Left ventricle myocardium inferior (tissue), 1 donor: ENCODE measurements around the gene GNPDA1. TPM values are rescaled to one million over a fixed set of nuclear protein-coding genes. Genes with fewer than 3 reads are reported as not detected.

Experiments
- DNase-seq: peaks from one replicate; pipeline ENCODE4 v3.0.0-alpha.2; 2020
- H3K27ac ChIP-seq: fragments of 200-600 bp; replicated peaks from 2 replicates; pipeline ENCODE4 v1.8.0; 2021
- H3K27me3 ChIP-seq: fragments of 200-600 bp; 2 replicates; pipeline ENCODE4 v1.8.0; 2021; ENCODE audit warnings: low read depth
- H3K36me3 ChIP-seq: fragments of 200-600 bp; 2 replicates; pipeline ENCODE4 v1.8.0; 2021
- H3K4me1 ChIP-seq: fragments of 200-600 bp; 2 replicates; pipeline ENCODE4 v1.8.0; 2021
- H3K4me3 ChIP-seq: fragments of 200-600 bp; 2 replicates; pipeline ENCODE4 v1.8.0; 2021; ENCODE audit warnings: mild to moderate bottlenecking, moderate library complexity
- H3K9me3 ChIP-seq: fragments of 200-600 bp; replicated peaks from 2 replicates; pipeline ENCODE4 v1.8.0; 2021
- intact Hi-C: fragments of 100-400 bp; cut with micrococcal nuclease; formaldehyde crosslinking; loops from one replicate; pipeline ENCODE4 v1.11.0; 2022
- total RNA-seq: library from RNA; stranded (reverse); fragmentation: NEBNext Ultra II Directional; extraction: Animal tissue kit (Norgen Biotek cat#: 25700); gene quantifications from one replicate; pipeline ENCODE4 v1.2.1, GENCODE V29; 2021
- TF ChIP-seq, protein P1 (sequence below): fragments of 200-600 bp; IDR thresholded peaks from 2 replicates; pipeline ENCODE4 v1.8.0; 2021; ENCODE audit warnings: antibody characterized with exemption, mild to moderate bottlenecking, borderline replicate concordance
- donor health status: DM: no; HTN: yes; CAD: no; lungs with severe emphysema.

GNPDA1 gene
- total RNA-seq, 1 donor from 2014 or later = 24.3 TPM

DNA sequence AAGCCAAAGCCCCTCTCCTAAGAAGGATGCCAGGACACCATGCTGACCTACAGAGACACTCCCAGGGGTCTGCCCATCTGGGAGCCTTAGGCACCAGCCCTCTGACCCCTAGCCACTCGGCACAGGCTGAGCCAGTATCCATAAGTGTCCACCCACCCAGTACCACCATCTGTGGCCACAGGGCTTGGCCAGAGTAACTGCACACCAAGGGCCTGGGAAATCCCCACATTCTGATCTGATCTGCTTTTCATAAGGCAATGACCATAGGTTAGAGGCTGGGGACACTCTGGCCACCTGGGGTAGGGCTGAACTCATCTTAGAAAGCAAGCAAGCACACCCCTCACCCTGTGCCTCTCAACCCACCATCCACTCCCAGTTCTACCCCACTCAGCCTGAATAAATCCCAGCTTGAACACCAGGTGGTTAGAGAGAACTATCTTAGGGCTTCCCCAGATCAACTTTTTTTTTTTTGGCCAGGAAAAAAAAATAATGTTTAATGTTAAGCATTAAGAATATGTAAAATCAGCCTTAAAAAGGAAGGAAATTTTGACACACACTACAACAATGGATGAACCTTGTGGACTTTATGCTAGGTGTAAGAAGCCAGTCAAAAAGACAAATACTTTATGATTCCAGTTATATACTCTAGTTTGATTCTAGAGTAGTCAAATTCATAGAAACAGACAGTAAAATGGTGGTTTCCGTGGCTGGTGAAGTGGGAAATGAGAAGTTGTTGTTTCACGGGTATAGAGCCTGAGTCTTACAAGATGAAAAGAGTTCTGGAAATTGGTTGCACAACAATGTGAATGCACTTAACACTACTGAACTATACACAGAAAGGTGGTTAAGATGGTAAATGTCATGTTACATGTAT, 6.2 kb downstream of the GNPDA1 start:
- Histone ChIP-seq H3K27me3 (no peaks in the 10 kb centered on the region), H3K36me3 (peaks cover 62% of the 10 kb centered on the region), H3K9me3 (no peaks in the 10 kb centered on the region), H3K4me1 (peaks cover under 1% of the 10 kb centered on the region), H3K4me3 (no peak overlapping the region), H3K27ac (no peak overlapping the region)
- intact Hi-C loops = loop anchor here (10.0 kb wide), 1 partner anchor 698 kb away; no protein-coding TSS in a partner anchor
- TF ChIP-seq, protein P1, sequence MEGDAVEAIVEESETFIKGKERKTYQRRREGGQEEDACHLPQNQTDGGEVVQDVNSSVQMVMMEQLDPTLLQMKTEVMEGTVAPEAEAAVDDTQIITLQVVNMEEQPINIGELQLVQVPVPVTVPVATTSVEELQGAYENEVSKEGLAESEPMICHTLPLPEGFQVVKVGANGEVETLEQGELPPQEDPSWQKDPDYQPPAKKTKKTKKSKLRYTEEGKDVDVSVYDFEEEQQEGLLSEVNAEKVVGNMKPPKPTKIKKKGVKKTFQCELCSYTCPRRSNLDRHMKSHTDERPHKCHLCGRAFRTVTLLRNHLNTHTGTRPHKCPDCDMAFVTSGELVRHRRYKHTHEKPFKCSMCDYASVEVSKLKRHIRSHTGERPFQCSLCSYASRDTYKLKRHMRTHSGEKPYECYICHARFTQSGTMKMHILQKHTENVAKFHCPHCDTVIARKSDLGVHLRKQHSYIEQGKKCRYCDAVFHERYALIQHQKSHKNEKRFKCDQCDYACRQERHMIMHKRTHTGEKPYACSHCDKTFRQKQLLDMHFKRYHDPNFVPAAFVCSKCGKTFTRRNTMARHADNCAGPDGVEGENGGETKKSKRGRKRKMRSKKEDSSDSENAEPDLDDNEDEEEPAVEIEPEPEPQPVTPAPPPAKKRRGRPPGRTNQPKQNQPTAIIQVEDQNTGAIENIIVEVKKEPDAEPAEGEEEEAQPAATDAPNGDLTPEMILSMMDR = no peak
- DNase-seq = no peak

DNA sequence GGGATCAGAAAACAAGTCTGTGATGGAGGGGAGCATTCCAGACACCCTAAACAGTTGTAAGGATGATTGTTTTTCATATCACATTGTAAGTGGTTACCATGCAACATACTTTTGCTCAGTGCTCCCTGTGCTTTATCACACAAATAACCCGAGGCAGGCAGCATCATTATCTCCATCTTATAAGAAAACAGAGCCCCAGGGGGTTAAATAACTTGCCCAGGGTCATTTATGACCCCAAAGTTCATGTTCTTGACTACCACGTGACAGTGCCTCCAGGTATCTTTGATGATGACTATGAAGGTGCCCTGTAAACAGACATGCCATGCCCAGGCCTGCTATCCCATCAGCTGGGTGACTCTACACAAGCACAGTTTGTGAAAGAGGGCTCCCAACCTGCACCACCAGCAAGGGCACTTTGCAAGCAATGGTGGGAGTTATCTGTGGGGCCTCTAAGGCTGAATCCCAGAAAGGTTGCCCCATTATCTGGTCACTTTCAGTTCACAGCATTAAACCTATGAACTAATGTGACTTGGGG, 9.5 kb downstream of the GNPDA1 start:
- H3K27me3 ChIP-seq = no peaks in the 10 kb centered on the region
- peaks cover 68% of the 10 kb centered on the region for H3K36me3 ChIP-seq
- no peaks in the 10 kb centered on the region for H3K9me3 ChIP-seq
- DNase-seq = no peak
- H3K27ac ChIP-seq = no peak overlapping the region
- TF ChIP-seq, protein P1 = no peak
- H3K4me1 ChIP-seq = no peaks in the 10 kb centered on the region
- H3K4me3 ChIP-seq = no peak overlapping the region
- intact Hi-C loops = loop anchor here (10.0 kb wide), 1 partner anchor 701 kb away; no protein-coding TSS in a partner anchor

DNA sequence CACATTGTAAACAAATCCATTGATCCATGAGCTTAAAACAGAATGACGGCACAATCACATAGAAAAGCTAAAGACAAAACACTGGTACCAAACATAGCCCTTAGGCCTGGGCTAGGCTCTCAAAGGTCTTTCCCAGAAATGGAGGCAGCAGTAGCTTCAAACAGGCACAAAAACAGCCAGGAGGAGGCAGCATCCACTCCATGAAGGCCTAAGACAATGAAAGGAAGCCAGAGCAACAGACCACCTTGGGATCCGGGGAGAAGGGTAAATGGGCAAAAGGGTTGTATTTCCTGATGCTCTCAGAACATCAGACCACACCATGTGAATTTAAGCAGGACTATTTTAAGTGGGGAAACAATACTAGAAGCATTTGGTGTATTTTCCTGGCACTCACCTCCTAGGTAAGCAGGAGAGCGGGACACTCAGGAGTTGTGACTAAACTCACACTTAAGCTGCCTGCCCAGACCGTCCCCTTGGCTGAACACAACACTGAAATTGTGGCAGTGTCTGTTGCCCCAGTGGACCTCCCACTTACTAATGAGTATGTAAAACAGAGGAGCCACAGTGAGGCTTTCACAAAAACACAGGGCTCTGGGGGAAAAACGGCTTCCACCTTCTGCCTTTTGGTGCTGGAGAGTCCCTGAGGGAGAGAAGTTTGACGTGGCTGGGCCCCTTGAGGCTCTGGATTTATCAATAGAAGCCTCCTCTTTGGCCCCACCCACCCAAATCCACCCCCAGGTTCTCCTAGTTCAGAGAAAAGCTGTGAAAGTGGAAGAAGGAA, 11.9 kb downstream of the GNPDA1 start:
- no peak overlapping the region for H3K4me3 ChIP-seq
- peak overlapping the region; percentile 3 for H3K27ac ChIP-seq
- no peak for DNase-seq
- no peaks in the 10 kb centered on the region for H3K27me3 ChIP-seq
- H3K4me1 ChIP-seq = no peaks in the 10 kb centered on the region
- TF ChIP-seq, protein P1 = peak; percentile 39
- H3K36me3 ChIP-seq = peaks cover 57% of the 10 kb centered on the region
- intact Hi-C loops = loop anchor here (10.0 kb wide), 1 partner anchor 704 kb away; no protein-coding TSS in a partner anchor
- no peaks in the 10 kb centered on the region for H3K9me3 ChIP-seq

GRCh38 chr5:142000173-142000572, 12.7 kb downstream of the GNPDA1 start:
- H3K27ac ChIP-seq = no peak overlapping the region
- no peak overlapping the region for H3K4me3 ChIP-seq
- H3K4me1 ChIP-seq = no peaks in the 10 kb centered on the region
- TF ChIP-seq, protein P1 = no peak
- intact Hi-C loops = loop anchor here (10.0 kb wide), 1 partner anchor 705 kb away; no protein-coding TSS in a partner anchor
- H3K36me3 ChIP-seq = peaks cover 56% of the 10 kb centered on the region
- H3K27me3 ChIP-seq = no peaks in the 10 kb centered on the region
- DNase-seq = no peak
- H3K9me3 ChIP-seq = no peaks in the 10 kb centered on the region

GRCh38 chr5:141997358-141997960, 15.4 kb downstream of the GNPDA1 start:
- TF ChIP-seq, protein P1 = no peak

More at GRCh38 chr5:141997358-141997960, 15.4 kb downstream of the GNPDA1 start:
- no peak overlapping the region for H3K4me3 ChIP-seq
- H3K4me1 ChIP-seq = peaks cover 11% of the 10 kb centered on the region
- H3K36me3 ChIP-seq = peaks cover 61% of the 10 kb centered on the region
- no peak for DNase-seq
- H3K27ac ChIP-seq = no peak overlapping the region
- intact Hi-C loops = no loop called here
- no peaks in the 10 kb centered on the region for H3K9me3 ChIP-seq
- no peaks in the 10 kb centered on the region for H3K27me3 ChIP-seq
